C4-2B (cell line): ENCODE results near the gene TBC1D22A.

Experiments
- ZFX ChIP-seq: fragments of 450-650 bp; IDR thresholded peaks from 2 replicates; pipeline ENCODE4 v1.6.1; 2017
- TF ChIP-seq, protein P1 (sequence below): fragments of 450-650 bp; conservative IDR thresholded peaks from 2 replicates; pipeline ENCODE4 v1.5.1; 2017; ENCODE audit warnings: mild to moderate bottlenecking

- TF ChIP-seq, protein P1, sequence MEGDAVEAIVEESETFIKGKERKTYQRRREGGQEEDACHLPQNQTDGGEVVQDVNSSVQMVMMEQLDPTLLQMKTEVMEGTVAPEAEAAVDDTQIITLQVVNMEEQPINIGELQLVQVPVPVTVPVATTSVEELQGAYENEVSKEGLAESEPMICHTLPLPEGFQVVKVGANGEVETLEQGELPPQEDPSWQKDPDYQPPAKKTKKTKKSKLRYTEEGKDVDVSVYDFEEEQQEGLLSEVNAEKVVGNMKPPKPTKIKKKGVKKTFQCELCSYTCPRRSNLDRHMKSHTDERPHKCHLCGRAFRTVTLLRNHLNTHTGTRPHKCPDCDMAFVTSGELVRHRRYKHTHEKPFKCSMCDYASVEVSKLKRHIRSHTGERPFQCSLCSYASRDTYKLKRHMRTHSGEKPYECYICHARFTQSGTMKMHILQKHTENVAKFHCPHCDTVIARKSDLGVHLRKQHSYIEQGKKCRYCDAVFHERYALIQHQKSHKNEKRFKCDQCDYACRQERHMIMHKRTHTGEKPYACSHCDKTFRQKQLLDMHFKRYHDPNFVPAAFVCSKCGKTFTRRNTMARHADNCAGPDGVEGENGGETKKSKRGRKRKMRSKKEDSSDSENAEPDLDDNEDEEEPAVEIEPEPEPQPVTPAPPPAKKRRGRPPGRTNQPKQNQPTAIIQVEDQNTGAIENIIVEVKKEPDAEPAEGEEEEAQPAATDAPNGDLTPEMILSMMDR: no peak
- TF ChIP-seq ZFX: no peak
Observed at GRCh38 chr22:47098121-47098520, 335.7 kb downstream of the TBC1D22A start.
